ENCODE results near the gene CAMK2D. TPM values are rescaled to one million over a fixed set of nuclear protein-coding genes. Genes with fewer than 3 reads are reported as not detected.
"Not testable (repeated sequence)": the region's sequence is repeated elsewhere in the genome, so short reads cannot be mapped to it uniquely, and the experiment has no call there.

CAMK2D gene
- total RNA-seq, 2 experiments from 2014 or later, result 62.8 to 66.1 TPM

DNA sequence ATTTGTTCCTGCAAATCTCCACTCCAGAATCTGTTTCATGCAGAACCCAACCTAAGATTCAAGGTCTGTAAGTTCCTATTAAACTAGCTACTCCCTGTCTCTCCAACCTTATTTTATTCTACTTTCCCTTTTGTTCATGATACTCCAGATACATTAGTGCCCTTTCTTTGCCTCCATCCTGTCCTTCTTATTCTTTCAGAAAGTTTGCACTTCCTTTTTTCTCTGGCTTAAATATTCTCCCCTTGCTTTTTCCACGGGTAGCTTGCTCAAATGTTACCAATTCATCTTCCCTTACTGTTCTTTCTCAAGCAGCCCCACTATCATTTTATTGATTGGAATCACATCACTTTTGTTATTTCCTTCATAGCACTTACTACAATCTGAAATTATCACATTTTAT lies 72.1 kb downstream of the CAMK2D start:
- no peak for ATAC-seq
- Mint-ChIP-seq H3K27ac (peak overlapping the region; percentile 49), H3K36me3 (ENCODE audit: low read depth) (peaks cover 53% of the 10 kb centered on the region), H3K4me3 (no peak overlapping the region), H3K27me3 (no peaks in the 10 kb centered on the region), H3K9me3 (no peaks in the 10 kb centered on the region), H3K4me1 (ENCODE audit: low read depth) (peaks cover 57% of the 10 kb centered on the region)
- no peak for TF ChIP-seq CTCF (IDR thresholded peaks at IDR 0.05)
- ChIA-PET CTCF (interaction anchor here (1.0 to 1.9 kb wide), 3 partner anchors 11 to 142 kb away, joined by 3 to 6 read pairs (median 3); no protein-coding TSS in a partner anchor), POLR2A (interaction anchor here (0.9 to 1.0 kb wide), 2 partner anchors 12 to 84 kb away, joined by 3 to 4 read pairs; no protein-coding TSS in a partner anchor)
- DNase-seq, result no peak
- intact Hi-C loops (cut with micrococcal nuclease), result no loop called here

- intact Hi-C loops (cut with micrococcal nuclease), result no loop called here
- peak; percentile 57 for DNase-seq
- POLR2A ChIA-PET, result no interaction called here
Observed at GRCh38 chr4:113687067-113687718, 74.3 kb downstream of the CAMK2D start.

GRCh38 chr4:113685157-113685556 lies 76.4 kb downstream of the CAMK2D start:
- ATAC-seq; intact Hi-C loops (cut with micrococcal nuclease); DNase-seq; H3K27me3 Mint-ChIP-seq; H3K4me3 Mint-ChIP-seq: not testable (repeated sequence)
- Mint-ChIP-seq H3K36me3 (ENCODE audit: low read depth) (peaks cover 75% of the 10 kb centered on the region), H3K9me3 (peaks cover 14% of the 10 kb centered on the region), H3K4me1 (ENCODE audit: low read depth) (peaks cover 71% of the 10 kb centered on the region), H3K27ac (peak overlapping the region; percentile 94)
- POLR2A ChIA-PET, result interaction anchor here (1.0 to 2.7 kb wide), 3 partner anchors 8 to 76 kb away, joined by 4 to 12 read pairs (median 4); no protein-coding TSS in a partner anchor
- CTCF ChIA-PET, result interaction anchor here (0.6 to 1.8 kb wide), 4 partner anchors 11 to 34 kb away, joined by 3 to 6 read pairs (median 4); no protein-coding TSS in a partner anchor

More at GRCh38 chr4:113687067-113687718, 74.3 kb downstream of the CAMK2D start:
- Mint-ChIP-seq H3K27me3 (no peaks in the 10 kb centered on the region), H3K27ac (peak overlapping the region; percentile 88), H3K9me3 (peaks cover 4% of the 10 kb centered on the region), H3K4me3 (peak overlapping the region; percentile 31), H3K4me1 (ENCODE audit: low read depth) (peaks cover 69% of the 10 kb centered on the region), H3K36me3 (ENCODE audit: low read depth) (peaks cover 69% of the 10 kb centered on the region)
- no peak for TF ChIP-seq CTCF (IDR thresholded peaks at IDR 0.05)
- CTCF ChIA-PET, result interaction anchor here (1.0 kb wide), 1 partner anchor 12 kb away, joined by 3 read pairs; no protein-coding TSS in a partner anchor
- ATAC-seq, result no peak

DNA sequence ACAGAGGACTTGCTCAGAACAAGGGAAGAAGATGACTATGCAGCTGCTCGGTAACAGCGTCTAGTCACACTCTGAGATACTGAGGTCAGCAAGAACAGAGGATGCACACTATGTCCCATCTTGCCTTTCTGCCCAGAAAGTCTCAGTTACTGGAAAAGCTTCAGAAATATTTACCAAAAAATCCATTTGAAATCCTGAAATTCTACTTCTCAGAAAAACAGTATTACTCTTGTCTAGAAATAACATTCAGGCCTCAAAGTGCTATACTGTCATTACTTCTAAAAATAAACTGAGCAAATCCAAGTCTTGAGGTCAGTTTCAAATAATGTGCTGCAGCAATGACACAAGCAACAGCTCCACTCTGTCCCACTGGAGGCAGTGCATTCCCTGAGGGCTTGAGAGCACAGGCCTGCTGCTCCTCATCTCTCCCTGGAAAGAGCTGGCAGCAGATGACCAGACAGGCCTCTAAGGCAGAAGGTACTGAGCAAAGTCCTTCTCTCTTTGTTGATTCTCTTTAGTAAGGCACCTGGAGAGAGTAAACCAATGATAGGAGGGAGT lies 76.9 kb downstream of the CAMK2D start:
- Mint-ChIP-seq H3K36me3 (ENCODE audit: low read depth) (peaks cover 72% of the 10 kb centered on the region), H3K27me3 (no peaks in the 10 kb centered on the region), H3K9me3 (peaks cover 14% of the 10 kb centered on the region), H3K4me3 (no peak overlapping the region), H3K27ac (peak overlapping the region; percentile 94), H3K4me1 (ENCODE audit: low read depth) (peaks cover 66% of the 10 kb centered on the region)
- ChIA-PET POLR2A (interaction anchor here (1.0 to 2.7 kb wide), 3 partner anchors 8 to 76 kb away, joined by 4 to 12 read pairs (median 4); no protein-coding TSS in a partner anchor), CTCF (interaction anchor here (0.6 to 1.8 kb wide), 5 partner anchors 11 to 143 kb away, joined by 3 to 6 read pairs (median 3); no protein-coding TSS in a partner anchor)
- DNase-seq (peak; percentile 57), ATAC-seq (peak; percentile 71)
- no peak for TF ChIP-seq CTCF (IDR thresholded peaks at IDR 0.05)
- intact Hi-C loops (cut with micrococcal nuclease), result loop anchor here (5.0 kb wide), 2 partner anchors 117 to 137 kb away; no protein-coding TSS in a partner anchor

DNA sequence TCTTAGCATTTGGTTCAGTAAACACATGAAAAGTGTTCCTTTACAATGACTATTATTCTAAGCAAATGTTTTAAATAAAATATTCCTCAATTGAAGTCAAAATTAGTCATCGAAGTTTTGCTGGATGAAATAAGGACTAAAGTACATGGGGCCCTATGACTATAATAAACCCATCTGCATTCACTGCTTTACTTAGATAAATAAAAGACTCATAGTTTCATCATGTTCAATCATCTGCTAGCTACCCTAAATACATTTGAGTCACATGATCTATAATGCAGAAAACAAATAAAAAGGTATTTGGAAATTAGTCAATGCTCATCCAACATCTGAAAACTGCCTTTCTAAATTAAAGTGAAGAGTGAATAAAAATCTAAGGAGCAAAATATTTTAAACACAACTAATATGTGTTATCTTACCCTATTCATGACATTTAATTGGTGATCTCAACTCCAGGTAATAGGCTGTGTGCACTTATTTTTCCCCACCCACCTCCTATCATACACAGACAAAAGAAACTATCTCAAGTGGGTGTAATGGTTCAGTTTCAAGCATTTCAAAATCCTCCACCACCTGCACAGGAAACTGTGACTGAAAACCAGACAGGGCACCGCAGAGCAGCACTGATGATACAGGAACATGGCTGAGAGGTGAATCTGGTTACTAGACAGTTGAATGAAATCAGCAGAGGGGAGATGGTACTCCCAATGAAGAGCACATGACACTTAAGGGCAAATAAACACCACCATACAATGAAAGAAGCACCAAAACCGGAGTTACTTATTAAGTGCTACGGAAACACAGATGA lies 78.6 kb downstream of the CAMK2D start:
- Mint-ChIP-seq H3K27me3 (no peaks in the 10 kb centered on the region), H3K27ac (peak overlapping the region; percentile 94), H3K9me3 (peaks cover 14% of the 10 kb centered on the region), H3K4me3 (peak overlapping the region; percentile 54), H3K4me1 (ENCODE audit: low read depth) (peaks cover 66% of the 10 kb centered on the region), H3K36me3 (ENCODE audit: low read depth) (peaks cover 71% of the 10 kb centered on the region)
- DNase-seq (peak; percentile 92), ATAC-seq (peak; percentile 85)
- intact Hi-C loops (cut with micrococcal nuclease), result loop anchor here (1.0 to 5.0 kb wide), 4 partner anchors 73 to 136 kb away; no protein-coding TSS in a partner anchor
- TF ChIP-seq CTCF (IDR thresholded peaks at IDR 0.05), result no peak
- ChIA-PET POLR2A (interaction anchor here (0.8 kb wide), 1 partner anchor 22 kb away, joined by 3 read pairs; no protein-coding TSS in a partner anchor), CTCF (interaction anchor here (1.2 kb wide), 1 partner anchor 141 kb away, joined by 3 read pairs; no protein-coding TSS in a partner anchor)
